Measurements from ENCODE around the gene MACROH2A2.

MACROH2A2 gene

DNA sequence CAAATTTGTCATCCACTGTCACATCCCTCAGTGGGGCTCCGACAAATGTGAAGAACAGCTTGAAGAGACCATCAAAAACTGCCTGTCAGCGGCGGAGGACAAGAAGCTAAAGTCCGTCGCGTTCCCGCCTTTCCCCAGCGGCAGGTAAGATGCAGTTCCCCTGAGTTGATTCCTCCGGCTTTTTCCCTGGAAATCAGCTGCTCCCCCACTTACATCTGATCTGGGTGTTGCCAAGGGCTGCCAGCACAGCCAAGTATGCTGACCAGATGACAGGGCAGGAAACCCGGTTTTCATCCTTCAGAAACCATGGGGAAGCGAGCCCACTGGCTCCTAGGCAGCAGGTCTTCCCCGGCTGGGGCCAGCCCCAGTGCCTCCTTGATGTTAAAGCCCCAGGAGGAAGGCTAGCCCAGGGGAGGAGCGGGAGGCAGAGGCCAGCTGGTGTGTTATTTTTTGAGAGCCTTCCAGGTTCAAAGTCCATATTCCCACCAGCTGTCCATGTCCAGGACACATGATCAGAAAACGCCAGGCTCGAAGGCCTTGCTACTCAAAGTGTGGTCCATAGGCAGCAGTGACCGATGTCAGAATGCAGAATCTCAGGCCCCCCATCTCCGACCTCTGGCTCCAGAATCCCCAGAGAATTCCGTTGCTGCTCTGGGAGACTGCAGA, 56.6 kb downstream of the MACROH2A2 start:
- DNase-seq (ENCODE audit: insufficient read length) (no peak), FAIRE-seq (no peak)
- TF ChIP-seq POLR2AphosphoS5 (IDR thresholded peaks at IDR 0.05; ENCODE audit: low read depth, low read length) (no peak), POLR2A (IDR thresholded peaks at IDR 0.05; ENCODE audit: low read depth, low read length) (no peak), TAF1 (IDR thresholded peaks at IDR 0.05; ENCODE audit: borderline replicate concordance, low read depth, low read length) (no peak)

DNA sequence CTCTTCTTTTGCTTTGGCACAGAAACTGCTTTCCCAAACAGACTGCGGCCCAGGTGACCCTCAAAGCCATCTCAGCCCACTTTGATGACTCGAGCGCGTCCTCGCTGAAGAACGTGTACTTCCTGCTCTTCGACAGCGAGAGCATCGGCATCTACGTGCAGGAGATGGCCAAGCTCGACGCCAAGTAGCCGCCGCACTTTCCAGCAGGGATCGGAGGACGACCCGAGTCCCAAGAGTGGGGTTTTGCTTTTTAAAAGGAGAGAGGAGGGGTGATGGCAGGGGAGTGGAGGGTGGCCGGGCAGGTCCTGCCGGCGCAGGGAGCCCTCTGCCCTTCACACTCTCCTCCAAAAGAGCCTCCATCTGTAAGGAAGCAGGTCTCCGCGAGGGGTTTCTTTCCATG, 58.9 kb downstream of the MACROH2A2 start:
- DNase-seq (ENCODE audit: insufficient read length) (no peak), FAIRE-seq (no peak)
- no peak for TF ChIP-seq POLR2AphosphoS5 (IDR thresholded peaks at IDR 0.05; ENCODE audit: low read depth, low read length)
- no peak for TF ChIP-seq TAF1 (IDR thresholded peaks at IDR 0.05; ENCODE audit: borderline replicate concordance, low read depth, low read length)
- no peak for TF ChIP-seq POLR2A (IDR thresholded peaks at IDR 0.05; ENCODE audit: low read depth, low read length)

DNA sequence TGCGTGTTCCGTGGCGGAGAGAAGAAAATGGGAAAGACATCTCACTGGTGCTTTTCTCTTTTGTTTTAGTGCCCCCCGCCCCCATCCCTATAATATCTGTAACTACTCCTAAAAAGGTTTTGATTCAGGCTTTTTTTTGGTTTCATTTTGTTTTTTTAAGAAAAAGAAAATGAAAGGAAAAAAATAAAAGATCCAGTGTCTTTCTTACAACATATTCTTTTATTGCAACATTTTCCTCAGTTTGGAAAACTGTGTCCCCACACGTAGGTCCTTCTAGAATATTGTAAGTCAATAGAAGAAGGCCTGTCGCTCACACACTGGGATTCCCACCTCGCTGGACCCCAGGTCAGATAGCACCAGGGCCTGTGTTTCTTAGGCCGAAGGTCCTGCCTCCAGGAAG, 59.4 kb downstream of the MACROH2A2 start:
- FAIRE-seq, result no peak
- no peak for DNase-seq (ENCODE audit: insufficient read length)
- TF ChIP-seq TAF1 (IDR thresholded peaks at IDR 0.05; ENCODE audit: borderline replicate concordance, low read depth, low read length) (no peak), POLR2AphosphoS5 (IDR thresholded peaks at IDR 0.05; ENCODE audit: low read depth, low read length) (no peak), POLR2A (IDR thresholded peaks at IDR 0.05; ENCODE audit: low read depth, low read length) (no peak)

DNA sequence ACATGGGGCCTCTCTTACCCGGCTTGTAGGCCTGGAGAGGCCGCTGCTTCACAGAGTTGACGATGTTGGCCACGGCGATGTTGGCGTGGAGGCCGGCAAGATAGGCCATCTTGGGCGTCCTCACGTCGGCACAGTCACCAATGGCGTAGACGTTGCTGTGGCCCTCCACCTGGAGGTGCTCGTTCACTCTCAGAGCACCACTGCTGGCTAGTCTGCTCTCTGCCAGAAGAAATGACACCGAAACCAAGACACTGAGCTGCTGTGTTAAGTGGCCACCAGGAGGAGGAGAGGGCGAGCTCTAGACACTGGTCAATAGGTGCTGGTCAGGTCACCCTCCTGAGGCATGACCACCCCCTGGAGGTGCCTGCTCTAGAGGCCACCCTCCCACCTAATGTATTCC, 62.3 kb downstream of the MACROH2A2 start:
- DNase-seq (ENCODE audit: insufficient read length) (no peak), FAIRE-seq (no peak)
- TF ChIP-seq TAF1 (IDR thresholded peaks at IDR 0.05; ENCODE audit: borderline replicate concordance, low read depth, low read length), result no peak
- no peak for TF ChIP-seq POLR2AphosphoS5 (IDR thresholded peaks at IDR 0.05; ENCODE audit: low read depth, low read length)
- no peak for TF ChIP-seq POLR2A (IDR thresholded peaks at IDR 0.05; ENCODE audit: low read depth, low read length)

DNA sequence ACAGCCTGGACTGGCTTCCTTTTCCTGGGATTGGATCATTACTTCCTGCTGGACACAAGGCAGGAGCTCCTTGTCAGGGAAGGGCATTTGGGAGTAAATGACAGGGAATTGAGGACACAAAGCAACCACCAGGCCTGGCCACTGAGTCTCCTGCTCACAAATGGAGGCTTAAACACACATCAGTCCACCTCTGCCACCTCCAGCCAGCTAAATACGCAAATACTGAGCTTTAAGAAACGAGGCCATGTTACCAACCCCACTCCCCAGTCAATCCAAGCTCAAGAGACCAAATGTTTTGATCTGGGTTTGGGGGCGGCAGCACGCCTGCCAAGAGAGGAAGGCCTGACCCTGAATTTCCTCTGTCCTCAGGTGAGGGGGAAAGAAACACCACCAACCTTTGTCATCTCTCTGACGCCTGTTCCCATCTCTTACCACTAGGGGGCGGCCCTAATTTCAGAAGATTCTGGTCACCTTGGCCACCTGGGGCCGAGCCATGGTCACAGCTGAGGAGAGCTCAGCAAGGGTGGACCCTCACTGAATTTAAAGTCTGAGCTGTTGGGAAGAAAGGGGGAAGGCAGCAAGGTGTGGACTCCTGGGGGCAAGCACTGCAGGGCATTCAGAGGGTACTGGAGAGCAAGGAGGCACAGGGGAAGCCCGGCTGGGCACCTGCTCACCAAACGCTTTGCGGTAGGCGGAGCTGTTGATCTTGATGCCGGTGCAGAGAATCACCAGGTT, 63.5 kb downstream of the MACROH2A2 start:
- TF ChIP-seq POLR2A (IDR thresholded peaks at IDR 0.05; ENCODE audit: low read depth, low read length) (no peak), TAF1 (IDR thresholded peaks at IDR 0.05; ENCODE audit: borderline replicate concordance, low read depth, low read length) (no peak), POLR2AphosphoS5 (IDR thresholded peaks at IDR 0.05; ENCODE audit: low read depth, low read length) (no peak)
- DNase-seq (ENCODE audit: insufficient read length), result peak; percentile 65
- peak; percentile 74 for FAIRE-seq

DNA sequence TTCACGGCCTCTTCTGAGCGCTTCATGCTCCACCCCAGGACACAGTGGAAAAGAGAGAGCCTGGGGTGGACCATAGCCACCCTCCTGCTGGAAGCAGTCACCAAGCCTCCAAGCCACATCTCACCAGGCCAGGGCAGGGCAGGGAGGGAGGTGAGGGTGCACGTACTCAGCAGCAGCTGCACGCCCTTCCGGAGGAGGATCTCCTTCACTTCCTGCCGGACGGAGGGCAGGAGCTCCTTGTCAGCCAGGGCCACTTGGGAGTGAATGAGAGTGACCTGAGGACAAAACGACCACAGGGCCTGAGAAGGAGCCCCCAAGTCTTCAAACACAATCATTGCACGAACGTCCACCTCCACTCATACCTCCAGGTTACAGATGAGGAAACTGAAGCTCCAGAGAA, 65.0 kb downstream of the MACROH2A2 start:
- DNase-seq (ENCODE audit: insufficient read length) (no peak), FAIRE-seq (no peak)
- TF ChIP-seq POLR2A (IDR thresholded peaks at IDR 0.05; ENCODE audit: low read depth, low read length) (no peak), TAF1 (IDR thresholded peaks at IDR 0.05; ENCODE audit: borderline replicate concordance, low read depth, low read length) (no peak), POLR2AphosphoS5 (IDR thresholded peaks at IDR 0.05; ENCODE audit: low read depth, low read length) (no peak)

DNA sequence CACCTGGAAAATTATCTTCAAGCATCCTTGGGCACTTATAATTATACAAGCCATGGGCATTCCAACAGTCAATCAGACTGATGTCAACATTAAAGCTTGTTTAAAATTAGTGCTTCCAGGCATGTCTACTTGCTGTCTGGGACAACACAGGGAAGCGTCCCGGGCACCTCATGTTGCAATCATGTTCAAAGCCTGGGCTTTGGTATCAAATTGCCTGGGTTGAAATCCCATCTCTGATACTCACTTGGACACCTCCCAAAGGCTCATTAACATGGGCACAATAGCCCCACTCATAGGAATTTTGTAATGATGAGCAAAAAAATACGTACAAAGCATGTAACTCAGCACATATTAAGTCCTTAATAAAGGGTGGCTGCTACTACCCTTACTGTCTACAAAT, 65.5 kb downstream of the MACROH2A2 start:
- TF ChIP-seq POLR2A (IDR thresholded peaks at IDR 0.05; ENCODE audit: low read depth, low read length) (no peak), POLR2AphosphoS5 (IDR thresholded peaks at IDR 0.05; ENCODE audit: low read depth, low read length) (no peak), TAF1 (IDR thresholded peaks at IDR 0.05; ENCODE audit: borderline replicate concordance, low read depth, low read length) (no peak)
- no peak for FAIRE-seq
- DNase-seq (ENCODE audit: insufficient read length), result no peak

DNA sequence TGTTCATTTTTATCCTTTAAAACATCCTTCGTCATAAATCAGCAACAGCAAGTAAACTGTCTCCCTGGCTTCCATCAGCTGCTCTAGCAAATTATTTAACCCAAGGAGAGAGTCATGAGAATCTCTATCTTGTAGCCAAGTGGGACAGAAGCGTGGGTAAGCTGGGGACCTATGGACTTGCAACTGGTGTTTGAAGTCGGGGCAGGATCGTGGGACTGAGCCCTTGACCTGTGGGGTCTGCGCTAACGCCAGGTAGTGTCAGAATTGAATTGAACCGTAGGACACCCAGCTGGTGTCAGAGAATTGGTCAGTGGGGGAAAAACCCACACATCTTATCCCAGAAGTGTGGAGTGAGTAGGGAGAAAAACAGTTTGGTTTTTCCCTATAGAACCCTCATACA, 66.6 kb downstream of the MACROH2A2 start:
- FAIRE-seq (no peak), DNase-seq (ENCODE audit: insufficient read length) (no peak)
- no peak for TF ChIP-seq POLR2A (IDR thresholded peaks at IDR 0.05; ENCODE audit: low read depth, low read length)
- TF ChIP-seq TAF1 (IDR thresholded peaks at IDR 0.05; ENCODE audit: borderline replicate concordance, low read depth, low read length), result no peak
- TF ChIP-seq POLR2AphosphoS5 (IDR thresholded peaks at IDR 0.05; ENCODE audit: low read depth, low read length), result no peak

DNA sequence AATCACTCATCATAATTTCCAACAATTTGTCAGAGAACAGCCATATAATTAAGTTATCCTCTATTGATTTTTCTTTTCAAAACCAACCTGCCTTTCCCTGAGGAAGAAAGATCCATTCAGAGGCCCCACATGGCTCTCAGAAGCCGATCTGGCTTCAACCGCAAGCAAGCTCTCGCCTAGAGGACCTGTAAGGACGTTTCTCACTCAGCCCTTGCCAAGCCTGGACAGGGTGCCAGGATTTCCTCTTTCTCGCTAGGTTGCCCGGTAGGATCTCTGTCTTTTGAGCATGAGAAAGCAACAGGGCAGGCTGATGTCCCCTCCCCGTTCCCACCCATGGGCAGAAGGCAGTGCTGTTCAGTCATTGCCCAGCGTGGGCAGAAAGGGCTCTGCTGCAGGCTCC, 67.0 kb downstream of the MACROH2A2 start:
- TF ChIP-seq TAF1 (IDR thresholded peaks at IDR 0.05; ENCODE audit: borderline replicate concordance, low read depth, low read length), result no peak
- TF ChIP-seq POLR2AphosphoS5 (IDR thresholded peaks at IDR 0.05; ENCODE audit: low read depth, low read length), result no peak
- TF ChIP-seq POLR2A (IDR thresholded peaks at IDR 0.05; ENCODE audit: low read depth, low read length), result no peak
- FAIRE-seq (no peak), DNase-seq (ENCODE audit: insufficient read length) (no peak)

DNA sequence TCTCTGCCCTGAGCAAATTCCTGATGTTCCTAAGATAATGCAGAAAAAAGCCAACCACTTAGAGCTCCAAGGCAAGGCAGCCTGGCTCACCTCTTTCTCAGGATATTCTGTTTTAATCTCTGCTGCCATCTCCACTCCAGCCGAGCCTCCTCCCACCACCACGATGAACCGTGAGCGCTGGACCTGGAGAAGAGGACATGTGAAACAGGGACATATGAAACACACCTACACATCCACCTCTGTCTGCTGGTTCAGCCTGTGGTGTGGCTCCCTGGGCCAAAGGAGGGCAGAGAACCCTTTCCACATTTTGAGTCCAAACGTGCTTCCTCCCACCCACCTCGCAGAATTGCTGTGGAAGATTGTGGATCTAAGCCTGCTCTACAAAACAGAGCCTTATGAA, 67.8 kb downstream of the MACROH2A2 start:
- FAIRE-seq, result no peak
- DNase-seq (ENCODE audit: insufficient read length), result no peak
- TF ChIP-seq POLR2AphosphoS5 (IDR thresholded peaks at IDR 0.05; ENCODE audit: low read depth, low read length) (no peak), POLR2A (IDR thresholded peaks at IDR 0.05; ENCODE audit: low read depth, low read length) (no peak), TAF1 (IDR thresholded peaks at IDR 0.05; ENCODE audit: borderline replicate concordance, low read depth, low read length) (no peak)

DNA sequence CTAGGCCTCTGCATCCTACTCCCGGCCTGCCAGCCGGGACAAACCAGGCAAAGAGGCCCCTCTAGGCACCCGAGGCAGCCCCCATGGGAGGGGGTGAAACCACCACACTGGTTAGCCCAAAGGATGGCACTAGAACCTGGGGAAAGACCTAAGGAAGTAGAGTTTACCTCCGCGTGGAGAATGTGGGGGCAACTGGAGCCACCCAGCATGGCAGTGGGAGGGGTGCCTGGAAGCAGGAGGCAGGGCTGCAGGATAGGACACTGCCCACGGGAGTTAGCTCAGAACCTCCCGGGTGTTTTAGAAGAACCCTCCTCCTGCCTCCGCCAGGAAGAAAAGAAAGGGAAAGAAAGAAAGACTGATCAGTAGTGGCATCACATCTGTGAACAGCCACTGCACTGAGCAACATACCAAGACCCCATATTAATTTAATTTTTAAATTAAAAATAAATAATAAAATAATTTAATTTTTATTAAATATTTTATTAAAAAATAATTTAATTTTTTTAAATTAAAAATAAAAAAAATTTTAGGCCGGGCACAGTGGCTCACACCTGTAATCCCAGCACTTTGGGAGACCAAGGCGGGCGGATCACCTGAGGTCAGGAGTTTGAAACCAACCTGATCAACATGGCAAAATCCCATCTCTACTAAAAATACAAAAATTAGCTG, 68.8 kb downstream of the MACROH2A2 start:
- no peak for FAIRE-seq
- no peak for DNase-seq (ENCODE audit: insufficient read length)
- no peak for TF ChIP-seq POLR2A (IDR thresholded peaks at IDR 0.05; ENCODE audit: low read depth, low read length)
- TF ChIP-seq TAF1 (IDR thresholded peaks at IDR 0.05; ENCODE audit: borderline replicate concordance, low read depth, low read length), result no peak
- no peak for TF ChIP-seq POLR2AphosphoS5 (IDR thresholded peaks at IDR 0.05; ENCODE audit: low read depth, low read length)
